Effector CD8-positive, alpha-beta T cell (primary cell): ENCODE data around the gene RAI14.
"Not testable (repeated sequence)": the region's sequence is repeated elsewhere in the genome, so short reads cannot be mapped to it uniquely, and the experiment has no call there.

Source experiments
- DNase-seq: peaks from one replicate; lab custom pipeline; 2025; lab: John Stamatoyannopoulos, UW

RAI14 gene

GRCh38 chr5:34699155-34700077 is 43.3 kb downstream of the RAI14 start:
- DNase-seq = no peak

- DNase-seq = no peak
Observed at GRCh38 chr5:34700078-34700452, 43.9 kb downstream of the RAI14 start.

- not testable (repeated sequence) for DNase-seq
Observed at GRCh38 chr5:34701442-34701841, 45.3 kb downstream of the RAI14 start.

- DNase-seq = no peak
Observed at GRCh38 chr5:34703767-34704713, 47.9 kb downstream of the RAI14 start.

GRCh38 chr5:34706084-34706483 is 50.0 kb downstream of the RAI14 start:
- DNase-seq = no peak

GRCh38 chr5:34707451-34708107 is 51.5 kb downstream of the RAI14 start:
- DNase-seq = no peak

GRCh38 chr5:34708777-34709176 is 52.6 kb downstream of the RAI14 start:
- DNase-seq = no peak

GRCh38 chr5:34709861-34710673 is 53.9 kb downstream of the RAI14 start:
- no peak for DNase-seq

- no peak for DNase-seq
Observed at GRCh38 chr5:34712565-34712964, 56.4 kb downstream of the RAI14 start.

GRCh38 chr5:34715711-34716110 is 59.6 kb downstream of the RAI14 start:
- no peak for DNase-seq

- no peak for DNase-seq
Observed at GRCh38 chr5:34716986-34717385, 60.9 kb downstream of the RAI14 start.

- DNase-seq = no peak
Observed at GRCh38 chr5:34717426-34718327, 61.5 kb downstream of the RAI14 start.

GRCh38 chr5:34718516-34718915 is 62.4 kb downstream of the RAI14 start:
- DNase-seq = no peak

- no peak for DNase-seq
Observed at GRCh38 chr5:34719029-34719428, 62.9 kb downstream of the RAI14 start.

GRCh38 chr5:34721327-34721726 is 65.2 kb downstream of the RAI14 start:
- DNase-seq = no peak

- DNase-seq = no peak
Observed at GRCh38 chr5:34722183-34722582, 66.1 kb downstream of the RAI14 start.

GRCh38 chr5:34724741-34725140 is 68.6 kb downstream of the RAI14 start:
- DNase-seq = no peak

- not testable (repeated sequence) for DNase-seq
Observed at GRCh38 chr5:34727166-34727749, 71.1 kb downstream of the RAI14 start.

GRCh38 chr5:34728236-34728635 is 72.1 kb downstream of the RAI14 start:
- no peak for DNase-seq
